GM21526 (cell line): ENCODE data around the gene YBX2.

Experiments used
- ATAC-seq: cut with Tn5 transposase; IDR thresholded peaks from one replicate; pipeline ENCODE4 v1.9.1; 2021; ENCODE audit warnings: moderate library complexity; ENCODE audit not compliant: unreplicated experiment, low FRiP score

YBX2 gene

GRCh38 chr17:7280519-7281073 is 13.8 kb downstream of the YBX2 start:
- ATAC-seq = peak; percentile 53

- no peak for ATAC-seq
These were observed 15.0 kb downstream of the YBX2 start for GRCh38 chr17:7279448-7279847.

- no peak for ATAC-seq
These were observed 27.7 kb downstream of the YBX2 start for GRCh38 chr17:7266784-7267183.

- ATAC-seq = no peak
These were observed 30.7 kb downstream of the YBX2 start for GRCh38 chr17:7263801-7264078.

- ATAC-seq = no peak
These were observed 31.3 kb downstream of the YBX2 start for GRCh38 chr17:7262935-7263800.

GRCh38 chr17:7262192-7262934 is 32.1 kb downstream of the YBX2 start, which contains the start of gene CLDN7:
CLDN7 (minus strand) TSS chr17:7262478; CDS start chr17:7262043, 435 bp downstream.
- no peak for ATAC-seq

- no peak for ATAC-seq
These were observed 32.9 kb downstream of the YBX2 start for GRCh38 chr17:7261379-7262191.

- no peak for ATAC-seq
These were observed 33.6 kb downstream of the YBX2 start for GRCh38 chr17:7260651-7261378.

GRCh38 chr17:7260151-7260550 is 34.3 kb downstream of the YBX2 start:
- ATAC-seq = no peak

- no peak for ATAC-seq
These were observed 34.9 kb downstream of the YBX2 start for GRCh38 chr17:7259555-7259889.

GRCh38 chr17:7258731-7259554 is 35.5 kb downstream of the YBX2 start:
- ATAC-seq = no peak

- ATAC-seq = no peak
These were observed 37.5 kb downstream of the YBX2 start for GRCh38 chr17:7256766-7257456.

- ATAC-seq = no peak
These were observed 39.9 kb downstream of the YBX2 start for GRCh38 chr17:7254511-7254910.

GRCh38 chr17:7253082-7253481 is 41.4 kb downstream of the YBX2 start:
- no peak for ATAC-seq

GRCh38 chr17:7252176-7253043 is 42.0 kb downstream of the YBX2 start, which contains the start of gene ELP5:
ELP5 (plus strand) TSS chr17:7252215; CDS start chr17:7252551, 336 bp downstream.
- peak; percentile 34 for ATAC-seq

- peak; percentile 63 for ATAC-seq
These were observed 42.7 kb downstream of the YBX2 start, which contains the start of gene CTDNEP1 for GRCh38 chr17:7251661-7252175. CTDNEP1 (minus strand) TSS chr17:7251734; CDS start chr17:7251296, 438 bp downstream.
